Measurements from ENCODE around the gene ALG13.

GRCh38 chrX:111649638-111650037, 31.3 kb upstream of the ALG13 start:
- no peak for TF ChIP-seq EP300 (IDR thresholded peaks at IDR 0.05)
- TF ChIP-seq, protein P1, sequence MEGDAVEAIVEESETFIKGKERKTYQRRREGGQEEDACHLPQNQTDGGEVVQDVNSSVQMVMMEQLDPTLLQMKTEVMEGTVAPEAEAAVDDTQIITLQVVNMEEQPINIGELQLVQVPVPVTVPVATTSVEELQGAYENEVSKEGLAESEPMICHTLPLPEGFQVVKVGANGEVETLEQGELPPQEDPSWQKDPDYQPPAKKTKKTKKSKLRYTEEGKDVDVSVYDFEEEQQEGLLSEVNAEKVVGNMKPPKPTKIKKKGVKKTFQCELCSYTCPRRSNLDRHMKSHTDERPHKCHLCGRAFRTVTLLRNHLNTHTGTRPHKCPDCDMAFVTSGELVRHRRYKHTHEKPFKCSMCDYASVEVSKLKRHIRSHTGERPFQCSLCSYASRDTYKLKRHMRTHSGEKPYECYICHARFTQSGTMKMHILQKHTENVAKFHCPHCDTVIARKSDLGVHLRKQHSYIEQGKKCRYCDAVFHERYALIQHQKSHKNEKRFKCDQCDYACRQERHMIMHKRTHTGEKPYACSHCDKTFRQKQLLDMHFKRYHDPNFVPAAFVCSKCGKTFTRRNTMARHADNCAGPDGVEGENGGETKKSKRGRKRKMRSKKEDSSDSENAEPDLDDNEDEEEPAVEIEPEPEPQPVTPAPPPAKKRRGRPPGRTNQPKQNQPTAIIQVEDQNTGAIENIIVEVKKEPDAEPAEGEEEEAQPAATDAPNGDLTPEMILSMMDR (IDR thresholded peaks at IDR 0.05) = no peak

Data from tibial nerve (tissue), 4 donors.